Measurements from ENCODE around the gene SPTBN1. TPM values are rescaled to one million over a fixed set of nuclear protein-coding genes. Genes with fewer than 3 reads are reported as not detected.

SPTBN1 gene
- total and polyA plus RNA-seq, 4 experiments from 2014 or later, result 2.9 to 121 (median 87.3) TPM

DNA sequence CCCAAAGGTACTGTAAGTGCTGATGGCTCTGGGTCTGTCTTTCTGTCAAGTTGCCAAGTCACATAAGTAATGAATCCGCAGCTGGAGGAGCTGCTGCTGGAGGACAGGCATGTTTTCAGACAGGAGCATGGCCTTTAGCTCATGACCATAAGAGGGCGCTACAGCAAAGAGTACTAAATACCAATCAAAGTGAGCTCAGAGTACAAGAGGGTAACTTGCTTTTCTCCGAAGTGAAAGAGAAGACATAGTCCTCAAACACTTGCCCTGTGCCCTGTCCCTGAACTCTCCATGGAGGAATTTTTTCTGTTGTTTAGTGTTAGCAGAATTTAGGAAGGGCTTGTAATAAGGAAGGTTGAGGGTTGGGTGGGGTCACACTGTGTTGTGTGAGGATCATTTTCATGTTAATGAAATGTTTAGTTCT, 209.3 kb downstream of the SPTBN1 start:
- ChIA-PET POLR2A (ENCODE audit: partially characterized antibody) (interaction anchor here (1.0 kb wide), 1 partner anchor 25 kb away, joined by 3 read pairs; no protein-coding TSS in a partner anchor), CTCF (ENCODE audit: partially characterized antibody) (interaction anchor here (0.6 to 3.4 kb wide), 30 partner anchors 9 to 1006 kb away, joined by 3 to 34 read pairs (median 4); partner anchors contain the start of gene EML6)
- peak; percentile 11 to 52 (median 34) for DNase-seq
- H3K4me3 ChIP-seq (ENCODE audit: low read length in 2 of 2), result no peak overlapping the region
- no peaks in the 10 kb centered on the region for H3K9me3 ChIP-seq (ENCODE audit: control insufficient read depth in 1 of 2, low read length in 2 of 2)
- no peak overlapping the region for H3K27ac ChIP-seq (ENCODE audit: low read depth, low read length)
- H3K4me1 Mint-ChIP-seq, result peaks cover 0 to 13% (median 3%) of the 10 kb centered on the region in 4 donors
- H3K27ac Mint-ChIP-seq, result peak overlapping the region in 6 of 7 donors; percentile 9 to 85 (median 70)
- H3K4me1 ChIP-seq (ENCODE audit: insufficient read depth, low read length), result no peaks in the 10 kb centered on the region
- intact Hi-C loops (cut with micrococcal nuclease), result loop anchor here (2.0 kb wide), 2 partner anchors 143 to 173 kb away; no protein-coding TSS in a partner anchor
- peaks cover 83% of the 10 kb centered on the region for H3K36me3 ChIP-seq (ENCODE audit: insufficient read depth, low read length)
- H3K4me3 Mint-ChIP-seq, result no peak overlapping the region
- no peaks in the 10 kb centered on the region for H3K9me3 Mint-ChIP-seq
- H3K27me3 ChIP-seq (ENCODE audit: insufficient read depth, low read length), result no peaks in the 10 kb centered on the region
- H3K36me3 Mint-ChIP-seq, result peaks cover 86 to 97% of the 10 kb centered on the region in 2 donors
- H3K27me3 Mint-ChIP-seq, result no peaks in the 10 kb centered on the region

DNA sequence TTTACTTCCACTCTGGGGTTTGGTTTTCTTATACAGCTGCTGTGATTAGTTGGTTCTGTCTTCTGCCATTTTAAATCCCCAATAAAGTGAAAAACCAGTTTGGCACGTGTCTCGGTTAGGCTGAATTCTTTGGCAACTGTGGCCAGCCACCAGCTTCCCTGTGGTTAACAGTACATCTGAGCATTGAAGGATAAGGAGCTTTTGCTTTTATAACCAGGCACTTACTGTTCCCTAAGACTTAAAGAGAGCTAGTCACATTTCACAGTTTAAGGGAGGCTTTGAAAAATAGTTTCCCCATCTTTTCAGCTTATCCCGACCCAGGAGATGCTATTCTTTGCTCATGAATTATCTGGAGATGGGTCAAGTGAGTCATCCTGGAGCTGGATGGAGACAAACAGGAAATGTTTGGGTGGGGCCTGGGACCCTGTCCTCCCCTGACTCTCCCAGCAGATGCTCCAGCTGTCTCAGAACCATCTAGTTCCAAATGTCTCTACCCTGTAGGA, 210.1 kb downstream of the SPTBN1 start:
- Mint-ChIP-seq H3K36me3 (peaks cover 86 to 92% of the 10 kb centered on the region in 2 donors), H3K27me3 (no peaks in the 10 kb centered on the region), H3K27ac (peak overlapping the region in 6 of 7 donors; percentile 48 to 77 (median 70)), H3K9me3 (no peaks in the 10 kb centered on the region), H3K4me3 (no peak overlapping the region), H3K4me1 (peaks cover 0 to 13% (median 3%) of the 10 kb centered on the region in 4 donors)
- no peak overlapping the region for H3K27ac ChIP-seq (ENCODE audit: low read depth, low read length)
- no peaks in the 10 kb centered on the region for H3K27me3 ChIP-seq (ENCODE audit: insufficient read depth, low read length)
- no peaks in the 10 kb centered on the region for H3K4me1 ChIP-seq (ENCODE audit: insufficient read depth, low read length)
- DNase-seq, result no peak
- ChIA-PET POLR2A (ENCODE audit: partially characterized antibody) (no interaction called here), CTCF (ENCODE audit: partially characterized antibody) (interaction anchor here (0.6 to 3.4 kb wide), 23 partner anchors 8 to 559 kb away, joined by 3 to 34 read pairs (median 5); no protein-coding TSS in a partner anchor)
- H3K4me3 ChIP-seq (ENCODE audit: low read length in 2 of 2), result no peak overlapping the region
- peaks cover 76% of the 10 kb centered on the region for H3K36me3 ChIP-seq (ENCODE audit: insufficient read depth, low read length)
- intact Hi-C loops (cut with micrococcal nuclease), result no loop called here
- H3K9me3 ChIP-seq (ENCODE audit: control insufficient read depth in 1 of 2, low read length in 2 of 2), result no peaks in the 10 kb centered on the region

- POLR2A ChIA-PET (ENCODE audit: partially characterized antibody), result no interaction called here
- Mint-ChIP-seq H3K4me1 (peaks cover 0 to 13% (median 3%) of the 10 kb centered on the region in 4 donors), H3K27ac (peak overlapping the region in 5 of 7 donors; percentile 48 to 76 (median 73)), H3K27me3 (no peaks in the 10 kb centered on the region), H3K36me3 (peaks cover 82 to 88% of the 10 kb centered on the region in 2 donors), H3K4me3 (no peak overlapping the region), H3K9me3 (no peaks in the 10 kb centered on the region)
- DNase-seq, result no peak
- H3K36me3 ChIP-seq (ENCODE audit: insufficient read depth, low read length), result peaks cover 70% of the 10 kb centered on the region
- no peaks in the 10 kb centered on the region for H3K4me1 ChIP-seq (ENCODE audit: insufficient read depth, low read length)
- intact Hi-C loops (cut with micrococcal nuclease), result no loop called here
- CTCF ChIA-PET (ENCODE audit: partially characterized antibody), result interaction anchor here (0.8 to 3.4 kb wide), 15 partner anchors 10 to 509 kb away, joined by 3 to 34 read pairs (median 9); no protein-coding TSS in a partner anchor
- no peak overlapping the region for H3K4me3 ChIP-seq (ENCODE audit: low read length in 2 of 2)
- H3K27me3 ChIP-seq (ENCODE audit: insufficient read depth, low read length), result no peaks in the 10 kb centered on the region
- H3K9me3 ChIP-seq (ENCODE audit: control insufficient read depth in 1 of 2, low read length in 2 of 2), result no peaks in the 10 kb centered on the region
- no peak overlapping the region for H3K27ac ChIP-seq (ENCODE audit: low read depth, low read length)
Observed at GRCh38 chr2:54666634-54667265, 210.6 kb downstream of the SPTBN1 start.

- POLR2A ChIA-PET (ENCODE audit: partially characterized antibody), result no interaction called here
- Mint-ChIP-seq H3K27ac (peak overlapping the region in 4 of 7 donors; percentile 5 to 74 (median 68)), H3K4me1 (peaks cover 0 to 13% (median 3%) of the 10 kb centered on the region in 4 donors), H3K4me3 (no peak overlapping the region), H3K36me3 (peaks cover 77 to 83% of the 10 kb centered on the region in 2 donors), H3K27me3 (no peaks in the 10 kb centered on the region), H3K9me3 (no peaks in the 10 kb centered on the region)
- Histone ChIP-seq H3K9me3 (ENCODE audit: control insufficient read depth in 1 of 2, low read length in 2 of 2) (no peaks in the 10 kb centered on the region), H3K4me1 (ENCODE audit: insufficient read depth, low read length) (no peaks in the 10 kb centered on the region), H3K4me3 (ENCODE audit: low read length in 2 of 2) (no peak overlapping the region), H3K36me3 (ENCODE audit: insufficient read depth, low read length) (peaks cover 65% of the 10 kb centered on the region), H3K27ac (ENCODE audit: low read depth, low read length) (no peak overlapping the region), H3K27me3 (ENCODE audit: insufficient read depth, low read length) (no peaks in the 10 kb centered on the region)
- CTCF ChIA-PET (ENCODE audit: partially characterized antibody), result interaction anchor here (1.6 to 3.3 kb wide), 7 partner anchors 10 to 171 kb away, joined by 3 to 34 read pairs (median 15); no protein-coding TSS in a partner anchor
- intact Hi-C loops (cut with micrococcal nuclease), result no loop called here
- no peak for DNase-seq
Observed at GRCh38 chr2:54667266-54667639, 211.1 kb downstream of the SPTBN1 start.

- H3K4me3 Mint-ChIP-seq, result no peak overlapping the region
- Histone ChIP-seq H3K4me3 (ENCODE audit: low read length in 2 of 2) (no peak overlapping the region), H3K36me3 (ENCODE audit: insufficient read depth, low read length) (peaks cover 58% of the 10 kb centered on the region), H3K4me1 (ENCODE audit: insufficient read depth, low read length) (peaks cover under 1% of the 10 kb centered on the region), H3K9me3 (ENCODE audit: control insufficient read depth in 1 of 2, low read length in 2 of 2) (no peaks in the 10 kb centered on the region), H3K27ac (ENCODE audit: low read depth, low read length) (no peak overlapping the region), H3K27me3 (ENCODE audit: insufficient read depth, low read length) (no peaks in the 10 kb centered on the region)
- H3K4me1 Mint-ChIP-seq, result peaks cover 3 to 18% (median 4%) of the 10 kb centered on the region in 4 donors
- no peaks in the 10 kb centered on the region for H3K27me3 Mint-ChIP-seq
- peaks cover 69 to 75% of the 10 kb centered on the region in 2 donors for H3K36me3 Mint-ChIP-seq
- intact Hi-C loops (cut with micrococcal nuclease), result no loop called here
- no peak for DNase-seq
- H3K9me3 Mint-ChIP-seq, result no peaks in the 10 kb centered on the region
- H3K27ac Mint-ChIP-seq, result peak overlapping the region in 4 of 7 donors; percentile 50 to 74 (median 66)
- POLR2A ChIA-PET (ENCODE audit: partially characterized antibody), result interaction anchor here (0.6 kb wide), 1 partner anchor 175 kb away, joined by 4 read pairs; no protein-coding TSS in a partner anchor
- CTCF ChIA-PET (ENCODE audit: partially characterized antibody), result interaction anchor here (2.7 to 3.3 kb wide), 2 partner anchors 18 to 171 kb away, joined by 9 to 15 read pairs; no protein-coding TSS in a partner anchor
Observed at GRCh38 chr2:54667726-54668650, 211.9 kb downstream of the SPTBN1 start.

DNA sequence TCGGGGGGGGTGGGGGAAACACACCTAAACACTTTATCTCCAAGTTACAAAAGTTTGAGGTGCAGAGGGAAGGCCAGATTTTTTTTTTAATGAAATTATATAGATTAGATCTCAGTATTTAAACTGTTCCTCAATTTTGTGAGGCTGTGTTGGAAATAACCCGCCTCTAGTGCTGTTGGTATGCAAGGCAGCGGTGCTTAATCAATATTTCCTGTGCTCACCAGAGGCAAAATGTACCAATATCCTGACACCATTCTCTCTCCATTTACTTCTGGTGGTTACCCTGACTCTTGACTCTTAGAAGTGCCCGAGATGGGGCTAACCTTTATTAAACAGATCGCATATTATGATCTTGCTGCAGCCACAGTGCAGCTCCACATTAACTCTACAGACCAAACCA, 212.6 kb downstream of the SPTBN1 start:
- peaks cover 8 to 26% (median 11%) of the 10 kb centered on the region in 4 donors for H3K4me1 Mint-ChIP-seq
- H3K9me3 Mint-ChIP-seq, result no peaks in the 10 kb centered on the region
- H3K27me3 Mint-ChIP-seq, result no peaks in the 10 kb centered on the region
- Histone ChIP-seq H3K9me3 (ENCODE audit: control insufficient read depth in 1 of 2, low read length in 2 of 2) (no peaks in the 10 kb centered on the region), H3K4me3 (ENCODE audit: low read length in 2 of 2) (no peak overlapping the region), H3K27me3 (ENCODE audit: insufficient read depth, low read length) (no peaks in the 10 kb centered on the region), H3K4me1 (ENCODE audit: insufficient read depth, low read length) (peaks cover 7% of the 10 kb centered on the region), H3K36me3 (ENCODE audit: insufficient read depth, low read length) (peaks cover 51% of the 10 kb centered on the region), H3K27ac (ENCODE audit: low read depth, low read length) (no peak overlapping the region)
- DNase-seq, result no peak
- H3K4me3 Mint-ChIP-seq, result no peak overlapping the region
- intact Hi-C loops (cut with micrococcal nuclease), result no loop called here
- H3K27ac Mint-ChIP-seq, result peak overlapping the region in 2 of 7 donors; percentile 11 to 68
- H3K36me3 Mint-ChIP-seq, result peaks cover 62 to 68% of the 10 kb centered on the region in 2 donors
- CTCF ChIA-PET (ENCODE audit: partially characterized antibody), result no interaction called here
- POLR2A ChIA-PET (ENCODE audit: partially characterized antibody), result interaction anchor here (0.6 kb wide), 1 partner anchor 176 kb away, joined by 4 read pairs; no protein-coding TSS in a partner anchor
